HG03460 (cell line): ENCODE data around the gene MYO1B.

ENCODE experiments used
- ATAC-seq: cut with Tn5 transposase; IDR thresholded peaks from one replicate; pipeline ENCODE4 v1.9.1; 2021; ENCODE audit not compliant: unreplicated experiment

MYO1B gene

GRCh38 chr2:191257934-191258333 lies 12.7 kb downstream of the MYO1B start:
- ATAC-seq, result no peak

GRCh38 chr2:191258996-191259395 lies 13.8 kb downstream of the MYO1B start:
- ATAC-seq, result no peak

- ATAC-seq, result no peak
These were observed 17.2 kb downstream of the MYO1B start for GRCh38 chr2:191262436-191262835.

DNA sequence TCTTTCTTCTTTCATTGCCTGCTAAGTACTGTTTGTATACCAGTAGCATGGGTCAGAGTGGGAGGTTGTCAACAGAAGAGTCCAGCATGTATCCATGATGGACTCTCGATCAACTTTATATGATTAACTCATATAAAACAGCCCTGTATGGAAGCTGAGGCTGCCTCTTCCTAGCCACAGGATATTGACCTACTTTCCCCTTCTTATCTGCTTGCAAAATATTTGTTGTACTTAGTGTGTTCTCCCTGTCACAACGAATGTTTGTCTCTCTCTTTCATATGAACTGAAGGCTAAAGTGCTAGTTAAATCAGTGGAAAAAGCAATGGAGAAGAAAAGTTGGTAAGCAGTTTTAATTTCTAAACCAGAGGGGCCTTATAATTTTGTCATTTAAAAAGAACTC lies 17.8 kb downstream of the MYO1B start:
- ATAC-seq, result no peak

- ATAC-seq, result no peak
These were observed 19.5 kb downstream of the MYO1B start for GRCh38 chr2:191264647-191265081.

- ATAC-seq, result no peak
These were observed 20.3 kb downstream of the MYO1B start for GRCh38 chr2:191265311-191266170.

GRCh38 chr2:191266201-191266600 lies 21.0 kb downstream of the MYO1B start:
- no peak for ATAC-seq

DNA sequence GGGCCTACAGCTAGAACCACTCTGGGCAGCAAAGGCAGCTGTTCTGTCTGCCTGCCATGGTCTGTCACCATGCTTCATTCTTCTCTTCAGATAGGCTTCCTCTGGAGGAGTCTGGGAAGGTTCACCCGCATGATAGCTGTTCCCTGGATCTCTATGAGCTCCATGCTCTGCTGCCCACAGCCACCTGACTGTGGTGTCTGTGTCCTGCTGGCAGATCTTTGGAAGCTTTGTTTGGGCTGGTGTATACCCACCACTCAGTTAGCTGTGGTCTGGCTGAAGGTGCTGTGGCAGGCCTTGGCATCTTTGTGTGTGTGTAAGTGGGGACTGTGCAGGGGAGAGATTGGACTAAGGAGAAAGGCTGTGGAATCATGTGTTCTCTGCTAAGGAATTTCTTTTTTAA lies 23.4 kb downstream of the MYO1B start:
- ATAC-seq, result no peak

DNA sequence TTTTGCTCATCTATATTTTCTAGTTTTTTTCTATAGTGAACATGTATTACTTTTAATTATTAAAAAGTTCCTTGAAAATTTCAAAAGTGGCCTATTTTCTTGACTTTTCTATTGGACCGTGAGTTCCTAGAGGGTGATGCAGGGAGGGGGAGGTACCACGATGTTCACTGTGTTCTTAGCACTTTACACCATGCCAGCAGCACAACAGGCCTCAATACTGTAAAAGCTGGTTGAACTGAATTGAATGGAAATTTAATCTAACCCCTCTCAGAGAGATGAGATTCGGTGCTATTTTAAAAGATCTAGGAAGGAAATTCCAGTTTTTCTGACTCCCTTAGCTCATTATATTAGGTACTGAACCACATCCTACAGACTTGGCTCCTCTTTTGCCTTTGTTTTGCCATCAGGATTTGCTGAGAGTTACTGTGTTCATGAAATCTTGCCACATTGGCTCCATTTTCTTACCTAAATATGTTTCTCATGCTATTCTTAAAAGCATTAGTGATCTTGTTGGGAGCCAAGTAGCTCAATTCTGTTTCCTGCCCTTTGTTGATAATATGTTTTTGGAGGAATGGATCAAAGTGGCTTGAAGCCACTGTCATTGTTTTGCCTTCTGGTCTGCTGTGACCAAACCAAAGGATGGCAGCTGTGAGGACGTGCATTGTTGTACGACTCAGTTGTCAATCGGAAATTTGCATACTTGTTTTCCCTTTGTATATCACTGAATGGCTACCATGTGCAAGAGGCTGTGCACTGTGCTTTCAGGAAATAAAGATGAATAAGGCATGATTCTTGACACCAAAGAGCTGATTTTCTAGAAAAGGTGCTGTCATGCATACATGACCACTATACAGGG lies 25.3 kb downstream of the MYO1B start:
- no peak for ATAC-seq

GRCh38 chr2:191272064-191272463 lies 26.9 kb downstream of the MYO1B start:
- ATAC-seq, result no peak

DNA sequence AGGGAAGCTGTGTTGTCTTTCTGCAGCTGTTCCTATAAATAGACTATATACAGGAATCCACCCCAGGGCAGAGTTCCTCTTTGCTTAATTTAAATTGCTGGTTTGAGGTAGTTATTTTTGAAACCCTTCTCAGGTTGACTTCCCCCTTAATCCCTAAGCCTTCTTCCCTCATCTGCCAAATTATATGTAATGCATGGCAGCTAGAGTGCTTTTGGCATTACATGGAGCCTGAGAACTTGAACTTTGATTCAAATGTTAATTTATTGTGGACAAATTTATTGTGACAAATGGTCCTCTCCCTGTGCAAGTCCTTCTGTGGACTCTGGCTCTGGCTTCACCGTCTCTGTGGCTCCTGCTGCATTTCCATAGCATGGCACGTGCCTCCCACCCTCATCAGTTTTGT lies 29.2 kb downstream of the MYO1B start:
- no peak for ATAC-seq

DNA sequence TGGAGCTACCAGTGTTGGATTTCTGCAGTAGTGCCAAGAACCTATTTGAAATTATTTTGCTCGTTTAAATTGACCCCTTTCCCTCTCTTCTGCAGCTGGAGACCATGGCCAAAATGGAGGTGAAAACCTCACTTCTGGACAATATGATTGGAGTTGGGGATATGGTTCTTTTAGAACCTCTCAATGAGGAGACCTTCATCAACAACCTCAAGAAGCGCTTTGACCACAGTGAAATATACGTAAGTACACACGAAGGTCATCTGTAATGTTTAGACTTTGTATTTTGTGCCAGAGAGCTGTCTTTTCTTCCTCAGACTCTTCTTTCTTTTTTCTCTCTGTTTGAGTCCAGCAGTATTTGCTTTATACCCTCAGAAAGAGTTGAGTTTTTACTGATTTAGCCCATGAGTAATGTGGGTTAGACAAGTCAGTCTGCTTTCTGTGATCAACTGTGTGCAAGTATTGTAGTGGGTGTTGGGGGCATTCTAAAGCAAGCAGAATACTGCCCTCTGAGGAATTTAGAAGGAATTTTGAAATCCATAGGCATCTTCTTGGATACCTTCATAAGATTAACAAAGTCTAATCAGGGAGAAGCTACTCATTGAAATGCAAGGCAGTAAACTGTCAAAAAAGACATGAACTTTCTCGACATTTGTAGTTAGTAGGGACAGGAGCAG lies 31.7 kb downstream of the MYO1B start:
- ATAC-seq, result no peak

DNA sequence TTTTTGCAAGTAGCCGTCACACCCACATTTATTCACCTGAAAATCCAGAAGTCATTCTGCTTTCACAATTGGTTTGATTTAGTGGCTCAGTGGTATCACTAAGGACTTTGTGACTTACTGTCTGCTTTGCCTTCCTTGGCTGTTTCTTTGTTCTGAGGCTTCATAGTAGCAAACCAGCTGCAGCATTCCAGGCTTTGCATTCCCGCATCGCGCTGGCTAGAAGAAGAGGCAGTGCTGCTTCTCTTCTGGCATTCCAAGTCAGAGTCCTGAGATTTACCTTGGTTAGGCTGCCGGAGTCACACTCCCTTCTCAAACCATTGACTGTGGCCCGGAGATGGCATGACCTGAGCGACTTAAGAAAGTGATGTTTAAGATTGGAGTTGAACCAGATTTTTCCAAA lies 35.1 kb downstream of the MYO1B start:
- no peak for ATAC-seq

DNA sequence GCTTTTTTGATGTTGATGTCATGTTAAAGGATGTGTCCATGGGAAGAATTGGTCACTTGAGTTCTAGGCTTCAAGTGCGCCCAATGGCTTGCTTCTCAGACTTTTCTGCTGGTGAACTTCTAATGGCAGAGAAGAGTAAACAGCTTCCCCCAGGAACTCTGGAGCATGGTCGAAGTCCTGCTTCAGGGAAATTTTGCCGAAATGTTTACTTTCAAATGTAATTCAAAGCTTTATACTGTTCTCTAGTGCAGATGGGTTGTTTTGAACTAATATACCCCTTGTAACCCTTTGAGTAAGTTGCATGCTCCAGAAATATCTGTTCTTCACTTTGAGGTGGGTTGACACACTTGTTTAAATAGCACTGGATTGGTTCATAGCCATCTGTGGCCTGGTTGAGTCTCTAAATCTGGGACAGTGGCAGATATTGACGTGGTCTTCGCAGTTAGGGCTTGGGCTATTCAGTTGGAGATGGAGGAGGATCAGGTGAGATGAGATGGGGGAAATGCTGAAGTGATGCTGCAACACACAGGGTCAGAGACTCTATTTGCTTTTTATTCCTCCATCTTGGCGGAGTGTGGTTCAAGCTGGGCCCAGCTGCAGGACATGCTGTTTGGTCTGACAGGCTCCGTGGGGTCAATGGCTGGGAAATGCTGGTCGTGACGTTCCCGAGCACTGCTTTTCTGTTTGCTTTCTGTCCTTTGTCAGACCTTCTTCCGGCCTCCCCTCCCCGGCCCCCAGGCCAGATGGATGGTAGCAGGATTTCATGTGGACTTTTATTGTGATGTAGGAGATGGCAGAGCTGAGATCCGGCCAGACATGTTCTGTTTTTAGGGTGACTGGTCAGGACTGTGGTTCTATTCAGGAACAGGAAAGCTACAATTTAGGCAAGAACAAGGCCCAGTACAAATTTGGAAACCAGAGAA lies 35.9 kb downstream of the MYO1B start:
- no peak for ATAC-seq

DNA sequence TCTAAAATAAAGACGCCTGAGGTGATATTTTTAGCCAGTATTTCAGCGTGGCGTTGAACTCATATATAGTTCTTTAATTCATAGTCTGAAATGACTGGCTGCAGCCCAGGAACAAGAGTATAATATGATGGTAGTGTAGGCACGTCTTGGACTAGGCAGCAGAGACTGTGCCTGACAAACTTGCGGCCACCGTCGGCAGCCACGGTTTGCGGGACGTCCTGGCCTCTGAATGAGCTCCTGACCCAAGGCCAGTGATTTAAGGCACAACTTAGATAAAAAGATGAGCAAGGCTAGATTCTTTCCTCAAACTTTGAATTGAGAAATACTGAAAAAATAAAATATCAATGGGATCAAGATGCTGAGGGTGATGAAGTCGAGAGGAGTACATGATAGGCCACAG lies 40.0 kb downstream of the MYO1B start:
- no peak for ATAC-seq

DNA sequence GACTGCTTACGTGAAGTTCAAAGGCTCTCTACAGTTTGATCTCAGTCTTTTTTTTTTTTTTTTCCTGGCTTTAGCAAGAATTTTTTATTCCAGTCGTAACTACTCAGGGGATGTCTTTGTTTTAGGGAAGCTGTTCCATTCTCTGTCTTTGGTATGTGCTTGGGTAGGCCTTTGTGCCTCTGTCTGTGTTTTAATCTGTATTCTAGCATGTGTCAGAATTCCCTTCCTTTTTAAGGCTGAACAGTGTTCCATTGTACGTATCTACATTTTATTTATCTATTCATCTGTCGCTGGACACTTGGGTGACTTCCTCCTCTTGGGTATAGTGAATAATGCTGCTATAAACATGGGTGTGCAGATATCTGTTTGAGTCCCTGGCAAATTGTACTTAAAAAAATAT lies 42.6 kb downstream of the MYO1B start:
- ATAC-seq, result no peak

- no peak for ATAC-seq
These were observed 43.8 kb downstream of the MYO1B start for GRCh38 chr2:191289049-191289448.

DNA sequence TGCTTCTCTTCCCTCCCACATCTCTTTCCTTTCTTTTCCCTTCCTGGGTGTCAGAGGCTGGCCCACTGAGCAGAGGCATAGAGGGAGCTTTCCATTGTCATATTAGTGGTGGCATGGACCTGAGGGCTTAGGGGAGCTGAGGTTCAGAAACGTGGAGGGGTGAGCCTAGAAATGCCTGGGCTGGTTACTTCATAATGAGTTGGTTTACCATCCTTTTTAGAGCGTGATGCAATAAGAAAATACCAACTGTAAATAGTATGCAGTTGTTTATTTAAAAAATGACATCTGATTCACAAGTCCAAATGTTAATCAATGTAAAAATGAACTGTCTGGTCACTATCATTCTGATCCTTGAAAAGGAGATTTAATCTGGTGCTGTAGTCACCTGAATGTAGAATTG lies 46.3 kb downstream of the MYO1B start:
- no peak for ATAC-seq

- ATAC-seq, result no peak
These were observed 47.7 kb downstream of the MYO1B start for GRCh38 chr2:191292869-191293268.

DNA sequence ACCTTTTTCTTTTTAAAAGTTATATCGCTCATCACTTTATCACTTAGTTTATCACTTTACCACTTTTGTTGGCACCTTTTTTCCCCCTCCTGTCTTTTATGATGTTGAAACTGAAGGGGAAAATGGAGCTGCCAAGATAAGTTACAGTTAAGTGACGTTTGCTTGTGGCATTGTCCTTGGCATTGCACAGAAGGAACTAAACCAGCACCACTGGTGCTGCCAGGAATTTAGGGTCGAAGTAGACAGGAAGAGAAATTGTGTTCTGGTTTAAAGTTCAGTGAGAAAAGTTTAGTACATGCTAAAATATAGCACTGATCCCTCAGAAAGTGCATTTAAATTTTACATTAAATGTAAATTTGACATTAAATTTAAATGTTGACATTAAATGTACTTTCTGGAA lies 49.9 kb downstream of the MYO1B start:
- ATAC-seq, result no peak
